Fibroblast of the aortic adventitia (primary cell): ENCODE results near the gene ZBED4. TPM values are rescaled to one million over a fixed set of nuclear protein-coding genes. Genes with fewer than 3 reads are reported as not detected.

Experiments used
- DNase-seq: peaks from one replicate; pipeline ENCODE4 v3.0.0-alpha.2; 2010; ENCODE audit warnings: low read depth
- H3K4me3 ChIP-seq: 2 replicates; pipeline ENCODE4 v1.5.1; 2011; ENCODE audit warnings: low read depth, mild to moderate bottlenecking, control low read depth, low read length, moderate library complexity
- CTCF ChIP-seq: IDR thresholded peaks from 2 replicates; pipeline ENCODE4 v1.5.1; 2011; ENCODE audit warnings: mild to moderate bottlenecking, low read length, control low read depth, inconsistent platforms; ENCODE audit not compliant: insufficient read depth
- small RNA-seq: library from RNA; depleted of rRNA; stranded (forward); fragments of <200 nt; gene quantifications from one replicate; pipeline ENCODE3, GENCODE V24; 2012
- total RNA-seq: library from RNA; depleted of rRNA; stranded (reverse); fragments of >200 nt; gene quantifications from 2 replicates; pipeline ENCODE4 v1.2.3, GENCODE V29; 2012; ENCODE audit warnings: low replicate concordance

The ZBED4 gene
- total RNA-seq, 1 donor: 8.3 TPM

- no peak overlapping the region for H3K4me3 ChIP-seq
- no peak for DNase-seq
- no peak for TF ChIP-seq CTCF
These were observed 83.5 kb downstream of the ZBED4 start for GRCh38 chr22:49936973-49937757.

DNA sequence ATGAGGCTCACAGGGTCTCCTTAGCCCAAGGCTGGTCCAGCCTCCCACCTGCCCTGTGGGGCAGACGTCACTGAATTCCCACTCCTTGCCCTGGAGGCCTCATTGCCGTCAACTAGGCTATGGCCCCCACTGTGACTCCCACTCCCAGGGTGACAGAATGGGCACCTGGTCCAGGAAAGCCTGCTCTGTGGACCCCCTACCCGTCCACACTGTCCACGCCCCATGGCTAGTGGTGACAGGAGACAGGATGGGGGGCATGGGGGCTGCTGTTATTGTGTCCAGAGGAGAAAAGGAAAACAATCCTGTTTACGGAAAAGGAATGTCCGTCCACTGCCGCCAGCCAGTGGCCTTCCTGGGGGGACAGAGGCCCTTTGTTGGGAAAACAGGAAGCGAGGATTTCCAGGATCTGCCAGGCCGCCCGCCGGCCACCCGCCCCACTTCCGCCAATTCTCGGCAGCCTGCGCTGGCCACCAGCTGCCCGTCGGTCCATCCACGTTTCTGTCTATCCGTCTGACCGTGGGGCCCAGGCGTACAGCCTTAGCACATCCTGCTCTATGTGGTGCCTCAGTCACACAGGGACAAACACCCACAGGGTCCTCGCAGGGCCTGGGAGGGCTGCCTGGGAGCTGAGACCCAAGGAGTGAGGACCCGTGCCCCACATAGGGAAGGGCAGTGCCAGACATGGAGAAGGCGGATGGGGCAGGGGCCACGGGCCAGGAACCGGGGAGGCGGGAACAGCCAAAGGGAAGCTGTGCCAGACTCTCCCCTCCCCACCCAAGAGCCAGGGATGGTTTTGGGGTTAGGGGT is 84.3 kb downstream of the ZBED4 start:
- H3K4me3 ChIP-seq: no peak overlapping the region
- no peak for DNase-seq
- TF ChIP-seq CTCF: no peak

DNA sequence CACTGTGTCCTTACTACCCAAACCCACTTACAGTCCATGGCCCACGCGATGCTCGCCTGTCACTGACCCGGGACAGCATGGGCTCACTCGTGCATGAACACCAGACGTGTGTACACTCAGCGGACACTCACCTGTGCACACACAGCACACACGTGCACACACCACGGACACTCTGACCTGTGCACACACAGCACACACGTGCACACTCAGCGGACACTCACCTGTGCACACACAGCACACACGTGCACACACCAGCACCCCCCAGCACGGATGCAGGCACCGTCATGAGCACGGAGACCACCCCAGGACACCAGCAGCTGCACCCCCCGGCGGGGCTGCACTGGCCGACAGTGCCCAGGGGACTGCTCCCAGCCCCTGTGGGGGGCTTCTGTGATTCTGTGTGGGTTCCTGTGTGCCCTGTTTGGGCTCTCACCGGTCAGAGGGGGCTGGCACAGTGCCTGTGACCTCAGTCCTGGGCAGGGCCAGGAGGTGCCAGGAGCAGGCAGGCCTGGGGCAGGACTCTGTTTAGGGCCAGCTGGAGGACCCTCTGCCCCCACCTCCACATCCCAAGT is 85.0 kb downstream of the ZBED4 start:
- no peak for DNase-seq
- H3K4me3 ChIP-seq: no peak overlapping the region
- TF ChIP-seq CTCF: no peak

Small RNAs within 50 kb of the gene (small RNA-seq; reads per million reads assigned to genes)
- gene AL117328.1: not detected
- gene RF00017: not detected

Other genes starting within 250 kb of the ZBED4 start
- gene BRD1, start 26.0 kb upstream of the ZBED4 start, total RNA-seq: 14.6 and 58.5 TPM in 2 replicates
- gene ALG12, start 64.6 kb downstream of the ZBED4 start, total RNA-seq: 8.3 and 19.9 TPM in 2 replicates
- 34.0 and 69.4 TPM in 2 replicates for gene CRELD2, start 64.8 kb downstream of the ZBED4 start, total RNA-seq
- gene PIM3, start 106.9 kb downstream of the ZBED4 start, total RNA-seq: 14.1 and 15.2 TPM in 2 replicates
- gene IL17REL, start 158.9 kb downstream of the ZBED4 start, total RNA-seq: not detected in 2 replicates
- not detected in 2 replicates for gene TTLL8, start 204.5 kb downstream of the ZBED4 start, total RNA-seq
- 0.09 TPM in 1 of 2 replicates, not detected in the other for gene MLC1, start 231.6 kb downstream of the ZBED4 start, total RNA-seq
- gene MOV10L1, start 236.2 kb downstream of the ZBED4 start, total RNA-seq: 5.1 and 12.0 TPM in 2 replicates